Heart left ventricle (tissue), 16 donors: ENCODE results near the gene FRMD7. TPM values are rescaled to one million over a fixed set of nuclear protein-coding genes. Genes with fewer than 3 reads are reported as not detected.
"Not testable (repeated sequence)": the region's sequence is repeated elsewhere in the genome, so short reads cannot be mapped to it uniquely, and the experiment has no call there.

Source experiments
- ATAC-seq, 4 donors: fragments of 200-7000 bp; cut with Tn5 transposase; one replicate each; pipeline ENCODE4 v1.9.1; 2020 to 2022; ENCODE audit warnings: moderate library complexity in 4 of 4, mild to moderate bottlenecking in 3 of 4, moderate number of reproducible peaks in 1 of 4
- DNase-seq, 5 donors: peaks; one replicate each; pipeline ENCODE4 v3.0.0-alpha.2; 2020
- H3K27ac ChIP-seq, 12 donors: fragments of 200-600 bp; sonication (generic) in 4 of 12; one replicate each; pipeline versions ENCODE4 v1.5.0 to v1.8.0; 2016 to 2022; ENCODE audit warnings: mild to moderate bottlenecking in 2 of 12
- H3K27me3 ChIP-seq, 9 donors: fragments of 200-600 bp; sonication (generic) in 2 of 9; one replicate each; pipeline versions ENCODE4 v1.5.1 to v1.8.0; 2016 to 2022; ENCODE audit warnings: mild to moderate bottlenecking in 3 of 9
- H3K36me3 ChIP-seq, 9 donors: fragments of 200-600 bp; sonication (generic) in 2 of 9; one replicate each; pipeline versions ENCODE4 v1.5.0 to v1.8.0; 2018 to 2022; ENCODE audit warnings: mild to moderate bottlenecking in 2 of 9
- H3K4me1 ChIP-seq, 12 donors: fragments of 200-600 bp; sonication (generic) in 4 of 12; one replicate each; pipeline versions ENCODE4 v1.5.0 to v1.8.0; 2016 to 2022; ENCODE audit warnings: mild to moderate bottlenecking in 3 of 12
- H3K4me3 ChIP-seq, 12 donors: fragments of 200-600 bp; sonication (generic) in 4 of 12; one replicate each; pipeline versions ENCODE4 v1.5.0 to v1.8.0; 2017 to 2022; ENCODE audit warnings: mild to moderate bottlenecking in 9 of 12, moderate library complexity in 4 of 12
- H3K9me3 ChIP-seq, 12 donors: fragments of 200-600 bp; sonication (generic) in 4 of 12; one replicate each; pipeline versions ENCODE4 v1.5.0 to v1.8.0; 2016 to 2022; ENCODE audit warnings: mild to moderate bottlenecking in 1 of 12
- POLR2A ChIP-seq, 2 donors: fragments of 450-650 bp; IDR thresholded peaks; one replicate each; pipeline ENCODE4 v1.6.1; 2017; ENCODE audit warnings: antibody characterized with exemption in 2 of 2, mild to moderate bottlenecking in 2 of 2, moderate library complexity in 2 of 2
- WGBS, 4 donors: extraction: QIAGEN DNeasy Blood & Tissue Kit in 2 of 4; methylation state at CpG; one replicate each; pipeline versions ENCODE4 v1.1.5 to v1.1.7; 2013 to 2018; 5-methylcytosine and 5-hydroxymethylcytosine counted together
- intact Hi-C, 10 donors: fragments of 100-400 bp; cut with DNase I; formaldehyde crosslinking; loops; one replicate each; pipeline versions ENCODE4 v1.11.1 to v1.14.2; 2022
- polyA plus RNA-seq, 2 donors: library from polyadenylated mRNA; stranded (reverse); fragments of 200-250 nt; gene quantifications; one replicate each; pipeline ENCODE4 v1.2.3, GENCODE V29; 2013
- total RNA-seq, 9 donors: library from RNA; depleted of rRNA in 2 of 9; stranded (reverse); fragments of >200 nt in 2 of 9; fragmentation: NEBNext Ultra II Directional in 3 of 9; extraction: Animal tissue kit (Norgen Biotek cat#: 25700) in 3 of 9; gene quantifications; one replicate each; pipeline versions ENCODE4 v1.1.0 to v1.2.4, GENCODE V29; 2016 to 2023
- TF ChIP-seq, protein P1 (sequence below), 12 donors: fragments of 200-600 bp; sonication (generic) in 4 of 12; IDR thresholded peaks; one replicate each; pipeline versions ENCODE4 v1.5.0 to v1.8.0; 2018 to 2022; ENCODE audit warnings: antibody characterized with exemption in 12 of 12, mild to moderate bottlenecking in 5 of 12
- donor health status: ischemic (EF 13 %, LVEDD 7.1; RV severe dilation, severe dysfunction).
- donor health status: healthy with polysubstance abuse.
- donor health status: DM: no; HTN: yes; CAD: no.
- donor health status: DM: no; HTN: no; CAD: no.
- donor health status: ischemic (EF 25% LVEDD 6.9; RV normal size, moderate dysfunction).
- donor health status: ischemic (EF 25% LVEDD 5.7; RV mildly dilated, moderate dysfunction).
- donor health status: healthy.
- donor health status: DM: yes; HTN: yes; CAD: no.
- donor health status: ischemic (EF 35%, LVEDD 5.7; RV mildly dilated, moderate dysfunction).
- donor health status: nonischemic (EF 11% LVEDD 7.7; RV severe dilation, severe dysfunction).
- donor health status: DM: yes; HTN: yes; CAD: no.
- donor health status: PGD.
- donor health status: ischemic (EF 29% LVEDD 5.4; RV normal size, mild dysfunction).
- donor health status: nonischemic (EF 23%, LVEDD 6.1; RV moderate dilation, normal function).

Gene FRMD7
- total and polyA plus RNA-seq, 11 donors: 0.04 to 0.66 (median 0.27) TPM; not detected in 6

DNA sequence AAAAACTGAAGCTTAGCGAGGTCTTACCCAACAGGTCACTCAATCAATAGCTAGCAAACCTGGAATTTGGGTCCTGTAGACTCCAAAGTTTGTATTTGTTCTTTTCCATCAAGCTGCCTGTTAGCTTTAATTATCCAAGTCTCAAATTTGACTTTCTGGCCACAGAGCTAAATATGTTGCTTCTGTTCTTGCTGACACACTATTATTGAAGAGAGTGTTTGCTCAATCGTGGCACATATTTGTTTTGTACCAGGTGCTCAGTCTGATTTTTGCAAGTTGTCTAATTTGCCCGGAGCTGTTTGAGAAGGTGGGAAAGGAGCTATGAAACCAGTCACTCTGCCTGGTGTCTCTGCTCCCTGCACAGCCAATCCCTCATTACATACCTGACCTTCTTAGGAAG is 41.7 kb upstream of the FRMD7 start:
- Histone ChIP-seq H3K4me3 (no peak overlapping the region), H3K36me3 (no peaks in the 10 kb centered on the region), H3K27me3 (peaks cover 0 to 41% (median 0%) of the 10 kb centered on the region in 9 donors), H3K9me3 (peaks cover 0 to 12% (median 2%) of the 10 kb centered on the region in 12 donors), H3K27ac (no peak overlapping the region), H3K4me1 (no peaks in the 10 kb centered on the region)
- 67 to 94% (median 79%) methylated on average over 3 of the region's 3 CpGs for WGBS, 4 donors
- ATAC-seq: no peak
- no peak for DNase-seq
- intact Hi-C loops: no loop called here
- no peak for TF ChIP-seq POLR2A (IDR thresholded peaks at IDR 0.05)
- TF ChIP-seq, protein P1, sequence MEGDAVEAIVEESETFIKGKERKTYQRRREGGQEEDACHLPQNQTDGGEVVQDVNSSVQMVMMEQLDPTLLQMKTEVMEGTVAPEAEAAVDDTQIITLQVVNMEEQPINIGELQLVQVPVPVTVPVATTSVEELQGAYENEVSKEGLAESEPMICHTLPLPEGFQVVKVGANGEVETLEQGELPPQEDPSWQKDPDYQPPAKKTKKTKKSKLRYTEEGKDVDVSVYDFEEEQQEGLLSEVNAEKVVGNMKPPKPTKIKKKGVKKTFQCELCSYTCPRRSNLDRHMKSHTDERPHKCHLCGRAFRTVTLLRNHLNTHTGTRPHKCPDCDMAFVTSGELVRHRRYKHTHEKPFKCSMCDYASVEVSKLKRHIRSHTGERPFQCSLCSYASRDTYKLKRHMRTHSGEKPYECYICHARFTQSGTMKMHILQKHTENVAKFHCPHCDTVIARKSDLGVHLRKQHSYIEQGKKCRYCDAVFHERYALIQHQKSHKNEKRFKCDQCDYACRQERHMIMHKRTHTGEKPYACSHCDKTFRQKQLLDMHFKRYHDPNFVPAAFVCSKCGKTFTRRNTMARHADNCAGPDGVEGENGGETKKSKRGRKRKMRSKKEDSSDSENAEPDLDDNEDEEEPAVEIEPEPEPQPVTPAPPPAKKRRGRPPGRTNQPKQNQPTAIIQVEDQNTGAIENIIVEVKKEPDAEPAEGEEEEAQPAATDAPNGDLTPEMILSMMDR (IDR thresholded peaks at IDR 0.05): no peak

DNA sequence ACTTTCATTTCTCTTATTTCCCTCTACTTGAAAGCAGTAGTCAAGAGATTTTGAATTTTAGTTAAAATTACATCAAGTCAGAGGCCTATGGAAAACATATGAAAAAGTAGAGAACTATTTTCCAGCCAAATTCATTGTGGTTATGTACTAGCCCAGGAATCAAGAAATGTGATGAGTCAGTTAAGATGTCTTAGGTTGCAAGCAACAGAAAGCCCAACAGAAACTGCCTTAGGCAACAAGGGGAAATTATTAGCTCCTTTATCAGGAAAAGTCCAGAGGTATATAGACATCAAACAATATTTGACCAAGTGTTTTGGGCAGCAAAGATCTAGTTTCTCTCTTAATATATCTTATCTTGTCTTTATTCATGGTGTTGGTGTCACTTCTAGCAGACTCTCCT is 37.8 kb upstream of the FRMD7 start:
- H3K9me3 ChIP-seq: peaks cover 0 to 12% (median 2%) of the 10 kb centered on the region in 12 donors
- intact Hi-C loops: no loop called here
- no peaks in the 10 kb centered on the region for H3K4me1 ChIP-seq
- no peak for TF ChIP-seq POLR2A (IDR thresholded peaks at IDR 0.05)
- TF ChIP-seq, protein P1 (IDR thresholded peaks at IDR 0.05): no peak
- H3K27ac ChIP-seq: no peak overlapping the region
- H3K27me3 ChIP-seq: peaks cover 0 to 21% (median 0%) of the 10 kb centered on the region in 9 donors
- H3K4me3 ChIP-seq: no peak overlapping the region
- DNase-seq (no peak), ATAC-seq (no peak)
- H3K36me3 ChIP-seq: no peaks in the 10 kb centered on the region

DNA sequence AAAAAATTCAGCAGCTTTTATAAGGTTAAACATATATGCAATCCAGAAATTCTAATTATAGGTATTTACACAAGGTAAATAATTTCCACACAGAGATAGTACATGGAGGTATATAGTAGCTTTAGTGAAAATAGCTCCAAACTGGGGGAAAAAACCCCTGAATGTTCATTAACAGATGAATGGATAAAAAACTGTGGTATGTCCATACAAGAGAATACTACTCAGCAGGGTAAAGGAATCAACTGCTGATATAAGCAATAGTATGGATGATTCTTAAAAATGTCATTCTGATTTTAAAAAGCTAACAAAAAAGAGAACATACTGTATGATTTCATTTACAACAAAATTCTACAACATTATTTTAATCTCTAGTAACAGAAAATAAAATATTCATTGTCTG is 37.2 kb upstream of the FRMD7 start:
- no peak for DNase-seq
- ATAC-seq: no peak
- Histone ChIP-seq H3K9me3 (peaks cover 0 to 12% (median 2%) of the 10 kb centered on the region in 12 donors), H3K4me1 (no peaks in the 10 kb centered on the region), H3K27me3 (peaks cover 0 to 15% (median 0%) of the 10 kb centered on the region in 9 donors), H3K36me3 (no peaks in the 10 kb centered on the region), H3K4me3 (no peak overlapping the region), H3K27ac (no peak overlapping the region)
- intact Hi-C loops: no loop called here
- TF ChIP-seq POLR2A (IDR thresholded peaks at IDR 0.05): no peak
- TF ChIP-seq, protein P1 (IDR thresholded peaks at IDR 0.05): no peak

DNA sequence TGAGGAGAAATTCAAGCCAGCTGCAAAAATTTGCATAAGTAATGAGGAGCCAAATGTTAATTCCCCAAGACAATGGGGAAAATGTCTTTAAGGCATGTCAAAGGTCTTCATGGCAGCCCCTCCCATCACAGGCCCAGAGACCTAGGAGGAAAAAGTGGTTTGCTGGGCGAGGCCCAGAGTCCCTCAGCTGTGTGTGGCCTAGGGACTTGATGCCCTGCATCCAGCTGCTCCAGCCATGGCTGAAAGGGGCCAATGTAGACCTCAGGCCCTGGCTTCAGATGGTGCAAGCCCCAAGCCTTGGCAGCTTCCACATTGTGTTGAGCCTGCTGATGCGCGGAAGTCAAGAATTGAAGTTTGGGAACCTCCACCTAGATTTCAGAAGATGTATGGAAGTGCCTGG is 35.3 kb upstream of the FRMD7 start:
- H3K4me1 ChIP-seq, ATAC-seq, DNase-seq, H3K36me3 ChIP-seq, H3K4me3 ChIP-seq, H3K27ac ChIP-seq, intact Hi-C loops: not testable (repeated sequence)
- Histone ChIP-seq H3K9me3 (peaks cover 0 to 12% (median 2%) of the 10 kb centered on the region in 12 donors), H3K27me3 (peaks cover 0 to 11% (median 0%) of the 10 kb centered on the region in 9 donors)
- WGBS, 4 donors: 64 to 95% (median 85%) methylated on average over 2 to 3 of the region's 3 CpGs

DNA sequence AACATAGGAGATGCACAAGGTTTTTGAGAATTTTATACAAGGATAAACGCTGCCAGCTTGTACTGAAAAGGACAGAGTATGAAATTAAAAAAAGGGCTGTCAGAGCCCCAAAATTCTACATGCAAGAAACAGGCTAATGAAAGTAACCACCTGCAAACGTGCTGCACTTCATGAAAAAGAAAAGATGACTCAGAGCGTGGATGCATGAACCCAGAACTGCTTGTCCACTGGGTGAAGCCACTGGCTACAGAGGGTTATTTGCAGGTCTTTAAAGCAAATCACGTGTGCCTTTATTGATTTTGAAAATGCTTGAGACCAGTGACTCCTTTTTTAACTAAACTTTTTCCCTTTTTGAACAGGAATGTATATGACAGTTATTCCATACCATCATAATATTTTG is 25.3 kb upstream of the FRMD7 start:
- intact Hi-C loops: no loop called here
- WGBS, 4 donors: 51 to 81% (median 67%) methylated on average over 4 of the region's 4 CpGs

More for the DNA sequence above, 25.3 kb upstream of the FRMD7 start:
- H3K27ac ChIP-seq: no peak overlapping the region
- no peaks in the 10 kb centered on the region for H3K9me3 ChIP-seq
- TF ChIP-seq, protein P1 (IDR thresholded peaks at IDR 0.05): no peak
- no peak for TF ChIP-seq POLR2A (IDR thresholded peaks at IDR 0.05)
- H3K27me3 ChIP-seq: peaks cover 0 to 5% (median 0%) of the 10 kb centered on the region in 9 donors
- DNase-seq (no peak), ATAC-seq (no peak)
- no peak overlapping the region for H3K4me3 ChIP-seq
- H3K36me3 ChIP-seq: no peaks in the 10 kb centered on the region
- no peaks in the 10 kb centered on the region for H3K4me1 ChIP-seq
